ENCODE measurements around the gene RELL2.

The RELL2 gene

DNA sequence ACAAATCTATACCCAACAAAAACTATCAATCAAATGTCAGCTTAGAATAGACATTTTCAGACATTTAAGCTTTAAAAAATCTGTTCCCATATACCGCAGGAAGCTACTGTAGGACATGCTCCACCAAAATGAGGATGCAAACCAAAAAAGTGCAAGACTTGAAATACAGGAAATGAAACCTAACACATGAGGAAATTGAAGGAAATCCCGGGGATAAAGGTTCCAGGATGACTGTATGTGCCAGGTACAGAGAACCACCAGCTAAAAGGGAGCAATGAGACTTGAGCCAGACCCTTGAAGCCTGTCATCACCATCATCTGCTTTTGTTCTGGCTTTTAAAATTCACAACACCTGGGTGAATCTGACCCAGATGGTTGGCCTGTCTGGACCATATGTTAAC, 39.4 kb upstream of the RELL2 start:
- H3K27me3 ChIP-seq (ENCODE audit: insufficient read depth, poor library complexity, severe bottlenecking), result no peaks in the 10 kb centered on the region
- H3K27ac ChIP-seq (replicated peaks), result no peak overlapping the region
- no peak overlapping the region for H3K4me3 ChIP-seq (replicated peaks; ENCODE audit: insufficient read depth, low read length)
- no peak for DNase-seq (ENCODE audit: low read depth in 1 of 2, low spot score in 1 of 2)
- TF ChIP-seq GABPA (IDR thresholded peaks at IDR 0.05; ENCODE audit: low read depth) (no peak), SPI1 (IDR thresholded peaks at IDR 0.05; ENCODE audit: borderline replicate concordance, low read depth) (peak; percentile 36; the same call in 1 of the 2 replicates), POLR2AphosphoS5 (IDR thresholded peaks at IDR 0.05; ENCODE audit: low read depth) (no peak)
- TF ChIP-seq, protein P1, sequence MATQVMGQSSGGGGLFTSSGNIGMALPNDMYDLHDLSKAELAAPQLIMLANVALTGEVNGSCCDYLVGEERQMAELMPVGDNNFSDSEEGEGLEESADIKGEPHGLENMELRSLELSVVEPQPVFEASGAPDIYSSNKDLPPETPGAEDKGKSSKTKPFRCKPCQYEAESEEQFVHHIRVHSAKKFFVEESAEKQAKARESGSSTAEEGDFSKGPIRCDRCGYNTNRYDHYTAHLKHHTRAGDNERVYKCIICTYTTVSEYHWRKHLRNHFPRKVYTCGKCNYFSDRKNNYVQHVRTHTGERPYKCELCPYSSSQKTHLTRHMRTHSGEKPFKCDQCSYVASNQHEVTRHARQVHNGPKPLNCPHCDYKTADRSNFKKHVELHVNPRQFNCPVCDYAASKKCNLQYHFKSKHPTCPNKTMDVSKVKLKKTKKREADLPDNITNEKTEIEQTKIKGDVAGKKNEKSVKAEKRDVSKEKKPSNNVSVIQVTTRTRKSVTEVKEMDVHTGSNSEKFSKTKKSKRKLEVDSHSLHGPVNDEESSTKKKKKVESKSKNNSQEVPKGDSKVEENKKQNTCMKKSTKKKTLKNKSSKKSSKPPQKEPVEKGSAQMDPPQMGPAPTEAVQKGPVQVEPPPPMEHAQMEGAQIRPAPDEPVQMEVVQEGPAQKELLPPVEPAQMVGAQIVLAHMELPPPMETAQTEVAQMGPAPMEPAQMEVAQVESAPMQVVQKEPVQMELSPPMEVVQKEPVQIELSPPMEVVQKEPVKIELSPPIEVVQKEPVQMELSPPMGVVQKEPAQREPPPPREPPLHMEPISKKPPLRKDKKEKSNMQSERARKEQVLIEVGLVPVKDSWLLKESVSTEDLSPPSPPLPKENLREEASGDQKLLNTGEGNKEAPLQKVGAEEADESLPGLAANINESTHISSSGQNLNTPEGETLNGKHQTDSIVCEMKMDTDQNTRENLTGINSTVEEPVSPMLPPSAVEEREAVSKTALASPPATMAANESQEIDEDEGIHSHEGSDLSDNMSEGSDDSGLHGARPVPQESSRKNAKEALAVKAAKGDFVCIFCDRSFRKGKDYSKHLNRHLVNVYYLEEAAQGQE (IDR thresholded peaks at IDR 0.05; ENCODE audit: insufficient replicate concordance, low read depth), result no peak
- TF ChIP-seq, protein P2, sequence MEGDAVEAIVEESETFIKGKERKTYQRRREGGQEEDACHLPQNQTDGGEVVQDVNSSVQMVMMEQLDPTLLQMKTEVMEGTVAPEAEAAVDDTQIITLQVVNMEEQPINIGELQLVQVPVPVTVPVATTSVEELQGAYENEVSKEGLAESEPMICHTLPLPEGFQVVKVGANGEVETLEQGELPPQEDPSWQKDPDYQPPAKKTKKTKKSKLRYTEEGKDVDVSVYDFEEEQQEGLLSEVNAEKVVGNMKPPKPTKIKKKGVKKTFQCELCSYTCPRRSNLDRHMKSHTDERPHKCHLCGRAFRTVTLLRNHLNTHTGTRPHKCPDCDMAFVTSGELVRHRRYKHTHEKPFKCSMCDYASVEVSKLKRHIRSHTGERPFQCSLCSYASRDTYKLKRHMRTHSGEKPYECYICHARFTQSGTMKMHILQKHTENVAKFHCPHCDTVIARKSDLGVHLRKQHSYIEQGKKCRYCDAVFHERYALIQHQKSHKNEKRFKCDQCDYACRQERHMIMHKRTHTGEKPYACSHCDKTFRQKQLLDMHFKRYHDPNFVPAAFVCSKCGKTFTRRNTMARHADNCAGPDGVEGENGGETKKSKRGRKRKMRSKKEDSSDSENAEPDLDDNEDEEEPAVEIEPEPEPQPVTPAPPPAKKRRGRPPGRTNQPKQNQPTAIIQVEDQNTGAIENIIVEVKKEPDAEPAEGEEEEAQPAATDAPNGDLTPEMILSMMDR (IDR thresholded peaks at IDR 0.05; ENCODE audit: insufficient read depth, low read length), result no peak

DNA sequence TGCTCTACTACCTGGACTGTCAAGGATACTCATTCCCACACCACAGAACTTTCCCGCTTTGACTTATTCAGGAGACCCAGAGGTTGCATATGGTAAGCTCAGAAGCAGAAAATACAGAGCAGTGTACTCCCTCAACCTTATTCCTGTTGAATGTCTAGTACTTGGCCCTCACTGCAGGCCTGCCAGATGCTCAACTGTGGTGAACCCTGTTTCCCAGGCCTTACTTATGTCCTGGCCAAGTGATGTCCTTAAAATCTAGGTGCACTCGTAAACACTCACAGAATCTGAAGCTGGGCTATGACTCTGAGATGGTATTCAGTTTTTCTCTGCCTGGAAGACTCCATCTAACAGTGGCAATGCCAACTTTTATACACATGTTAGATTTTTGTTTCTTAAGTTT, 39.0 kb upstream of the RELL2 start:
- TF ChIP-seq, protein P1 (IDR thresholded peaks at IDR 0.05; ENCODE audit: insufficient replicate concordance, low read depth), result no peak
- no peak for TF ChIP-seq POLR2AphosphoS5 (IDR thresholded peaks at IDR 0.05; ENCODE audit: low read depth)
- TF ChIP-seq, protein P2 (IDR thresholded peaks at IDR 0.05; ENCODE audit: insufficient read depth, low read length), result no peak
- no peak for TF ChIP-seq SPI1 (IDR thresholded peaks at IDR 0.05; ENCODE audit: borderline replicate concordance, low read depth)
- TF ChIP-seq GABPA (IDR thresholded peaks at IDR 0.05; ENCODE audit: low read depth), result no peak
- Histone ChIP-seq H3K4me3 (replicated peaks; ENCODE audit: insufficient read depth, low read length) (no peak overlapping the region), H3K27ac (replicated peaks) (no peak overlapping the region), H3K27me3 (ENCODE audit: insufficient read depth, poor library complexity, severe bottlenecking) (no peaks in the 10 kb centered on the region)
- no peak for DNase-seq (ENCODE audit: low read depth in 1 of 2, low spot score in 1 of 2)

DNA sequence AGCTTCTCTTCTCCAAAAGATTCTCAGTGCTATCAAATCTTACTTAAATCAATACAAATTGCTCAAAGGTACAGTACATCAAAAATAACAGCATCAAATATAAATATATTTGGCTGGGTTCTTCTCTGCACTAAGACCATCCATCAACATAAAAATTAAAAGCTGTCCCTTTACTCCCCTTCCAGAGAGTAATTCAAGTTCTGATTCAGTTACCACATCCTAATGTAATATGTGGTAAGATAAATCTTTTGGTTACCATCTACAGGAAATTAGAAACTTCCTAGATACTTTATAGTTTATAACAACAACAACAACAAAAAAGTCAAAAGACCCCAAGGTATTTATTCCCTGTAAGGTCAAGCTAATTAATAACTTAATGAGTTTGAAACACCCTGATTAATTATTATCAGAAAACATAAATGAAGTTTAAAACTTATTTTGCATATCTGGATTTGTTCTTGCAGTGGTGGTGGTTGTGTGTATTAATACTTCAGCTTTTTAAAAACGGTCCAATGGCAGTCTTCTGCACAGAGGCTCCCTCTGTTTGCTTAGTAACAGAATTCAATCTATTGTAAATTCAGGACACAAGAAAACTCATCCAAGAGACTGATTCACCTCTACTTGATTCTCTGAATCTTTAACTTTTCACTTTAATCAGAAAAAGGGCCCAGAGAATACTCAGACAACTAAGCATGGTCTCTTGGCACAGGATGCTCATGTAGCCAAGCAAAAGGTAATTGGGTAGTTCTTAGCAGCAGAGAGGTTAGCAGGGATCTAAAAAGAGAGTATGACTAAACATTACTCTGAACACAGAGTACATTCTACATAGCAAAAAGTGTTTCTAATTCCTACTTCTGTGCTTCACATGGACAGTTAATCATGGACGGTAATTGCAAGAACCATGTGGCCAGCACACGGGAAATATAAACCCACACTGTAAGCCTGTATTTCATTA, 38.1 kb upstream of the RELL2 start:
- Histone ChIP-seq H3K27me3 (ENCODE audit: insufficient read depth, poor library complexity, severe bottlenecking) (no peaks in the 10 kb centered on the region), H3K4me3 (replicated peaks; ENCODE audit: insufficient read depth, low read length) (no peak overlapping the region), H3K27ac (replicated peaks) (no peak overlapping the region; the same call in 1 of the 2 replicates)
- no peak for DNase-seq (ENCODE audit: low read depth in 1 of 2, low spot score in 1 of 2)
- TF ChIP-seq, protein P2 (IDR thresholded peaks at IDR 0.05; ENCODE audit: insufficient read depth, low read length), result no peak
- TF ChIP-seq, protein P1 (IDR thresholded peaks at IDR 0.05; ENCODE audit: insufficient replicate concordance, low read depth), result no peak
- no peak for TF ChIP-seq SPI1 (IDR thresholded peaks at IDR 0.05; ENCODE audit: borderline replicate concordance, low read depth)
- TF ChIP-seq POLR2AphosphoS5 (IDR thresholded peaks at IDR 0.05; ENCODE audit: low read depth), result no peak
- TF ChIP-seq GABPA (IDR thresholded peaks at IDR 0.05; ENCODE audit: low read depth), result no peak
